NOMO-1 treated with dmso at 0.1 percent for 144 hours (cell line): ENCODE measurements around the gene RERE.
A peak's percentile ranks its signal among the peaks of the same experiment; 100 is the strongest.
"Not testable (repeated sequence)": the region's sequence is repeated elsewhere in the genome, so short reads cannot be mapped to it uniquely, and the experiment has no call there.

Experiments used
- DNase-seq: peaks from one replicate; lab custom pipeline; 2025; ENCODE audit not compliant: unreplicated experiment; lab: John Stamatoyannopoulos, UW

RERE gene

GRCh38 chr1:8395433-8395866 is 422.0 kb downstream of the RERE start:
- DNase-seq: peak; percentile 59

DNA sequence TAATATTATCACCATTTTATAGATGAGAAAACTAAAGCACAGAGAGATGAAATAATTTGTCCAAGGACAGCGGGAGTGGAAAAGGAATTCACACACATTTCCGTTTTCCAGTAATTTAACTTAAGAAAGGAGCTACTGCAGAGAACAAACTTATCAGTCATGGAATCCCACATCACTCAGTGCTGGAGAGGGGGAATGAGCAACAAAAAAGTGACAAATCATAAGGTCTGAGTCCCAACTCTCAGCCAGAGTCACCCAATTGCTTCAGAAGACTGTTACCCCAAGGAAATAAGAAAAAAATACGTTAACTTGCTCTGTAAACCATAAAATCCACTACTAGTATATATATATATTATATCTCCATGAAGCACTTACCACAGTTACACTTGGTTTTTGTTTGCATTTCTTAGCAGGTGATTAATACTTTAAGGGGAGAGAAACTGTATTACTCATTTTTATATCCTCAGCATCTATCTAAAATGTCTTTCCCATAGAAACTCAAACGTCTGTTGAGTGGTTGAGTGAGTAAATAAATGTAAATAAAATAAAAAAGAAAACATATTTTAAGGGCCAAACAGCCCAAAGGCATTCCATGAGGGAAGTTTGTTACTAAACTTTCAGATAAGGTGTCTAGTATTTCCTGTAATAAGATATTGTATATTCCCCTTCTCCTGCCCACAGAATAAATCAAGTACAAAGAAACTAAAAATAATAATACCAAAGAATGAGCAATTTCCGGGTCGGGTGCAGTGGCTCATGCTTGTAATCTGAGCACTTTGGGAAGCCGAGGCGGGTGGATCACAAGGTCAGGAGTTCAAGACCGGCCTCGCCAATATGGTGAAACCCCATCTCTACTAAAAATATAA is 422.8 kb downstream of the RERE start:
- DNase-seq: no peak

DNA sequence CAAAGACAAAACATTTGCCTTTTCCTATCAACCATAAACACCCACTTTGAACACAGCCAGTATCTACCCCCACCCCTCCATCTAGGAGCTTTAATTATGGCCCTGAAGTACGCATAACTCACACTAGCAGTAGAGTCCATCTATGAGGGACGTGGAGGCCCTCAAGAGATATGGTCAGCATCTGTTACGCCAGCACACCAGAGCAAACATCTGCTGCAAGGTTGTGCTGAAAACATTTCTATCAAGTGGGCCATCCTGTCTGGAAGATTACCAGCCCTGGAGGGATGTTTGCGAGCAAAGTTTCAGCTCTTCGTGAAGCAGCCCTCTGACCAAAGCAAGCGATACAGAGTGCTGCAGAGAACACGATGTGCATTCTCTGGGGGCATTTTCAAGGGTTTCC is 424.9 kb downstream of the RERE start:
- no peak for DNase-seq

DNA sequence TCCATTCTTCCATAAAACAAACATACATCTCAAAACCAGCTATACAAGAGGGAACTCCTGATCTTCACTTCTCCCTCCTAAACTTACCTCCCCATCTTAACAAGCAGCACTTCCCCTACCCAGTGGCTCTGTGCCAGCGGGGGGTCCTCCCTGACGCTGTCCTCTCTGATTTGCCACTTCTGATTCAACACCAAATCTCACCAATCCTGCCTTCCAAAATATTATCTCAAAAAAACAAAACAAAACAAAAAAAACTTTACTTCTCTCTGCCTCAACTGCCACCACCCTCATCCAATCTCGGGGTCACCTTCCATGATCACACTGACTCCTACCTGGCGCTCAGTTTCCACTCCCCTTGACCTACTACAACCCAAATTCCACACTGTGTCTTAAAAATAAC is 426.7 kb downstream of the RERE start:
- DNase-seq: no peak

DNA sequence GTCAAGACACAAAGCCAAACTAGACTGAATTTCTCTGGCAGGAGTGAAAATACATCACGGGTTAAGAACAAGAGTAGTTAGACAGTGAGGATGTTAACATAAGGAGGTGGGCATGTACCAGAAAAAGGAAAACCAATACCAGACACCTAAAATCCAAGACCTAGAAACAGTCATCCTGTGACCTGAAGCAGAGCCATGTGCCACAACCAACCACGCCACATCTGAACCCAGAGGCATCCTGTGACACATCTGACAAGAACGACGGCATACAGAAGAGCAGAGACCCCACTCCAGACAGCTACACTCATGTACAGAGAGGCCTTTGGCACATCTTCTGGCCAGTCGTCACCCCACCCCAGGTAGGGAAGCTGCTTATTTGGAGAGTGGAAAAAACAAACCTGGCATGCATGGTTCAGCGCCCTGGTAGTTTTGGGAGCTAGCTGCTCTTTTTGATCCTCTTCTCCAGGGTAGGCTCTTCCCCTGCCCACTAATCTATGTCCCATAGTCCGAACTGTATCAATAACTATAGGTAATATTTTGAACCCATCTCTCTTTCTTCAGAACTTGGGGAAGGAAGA is 427.4 kb downstream of the RERE start:
- no peak for DNase-seq

DNA sequence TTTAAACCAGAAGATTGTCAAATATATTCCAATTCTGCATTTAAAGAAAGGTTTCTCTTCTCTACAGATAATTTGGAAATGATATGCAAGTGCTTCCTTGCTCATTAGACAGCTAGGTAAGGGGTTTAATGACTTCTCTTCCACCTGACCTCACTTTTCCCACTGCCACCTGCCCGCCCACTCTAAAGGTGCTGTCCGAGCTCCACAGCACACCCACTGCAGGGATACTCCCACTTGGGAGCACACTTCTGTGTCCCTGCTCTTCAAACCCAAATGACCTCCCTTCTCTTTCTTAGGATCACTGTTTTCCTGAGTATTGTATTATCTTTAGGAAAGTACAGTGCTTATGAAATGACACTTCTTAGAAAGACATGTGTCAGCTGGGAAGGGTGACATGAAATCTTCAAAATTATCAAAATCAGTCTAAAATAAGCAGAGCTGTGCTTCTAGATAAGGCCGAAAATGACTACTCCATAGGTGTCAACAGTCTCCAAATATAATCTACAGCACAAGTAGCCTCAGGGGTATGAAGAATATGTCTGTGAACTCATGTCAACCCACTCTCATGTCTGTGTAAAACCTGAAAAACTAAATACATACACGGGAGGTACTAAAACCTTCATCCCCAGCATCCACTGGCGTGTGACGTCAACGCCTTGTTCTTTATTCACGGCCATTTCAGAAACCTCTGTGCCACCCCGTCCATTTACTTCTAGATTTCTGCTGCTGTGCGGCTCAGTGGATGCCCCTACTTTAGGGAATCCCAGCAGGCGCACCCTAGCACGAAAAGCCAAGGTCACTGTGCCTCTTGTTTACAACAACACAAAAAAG is 428.5 kb downstream of the RERE start:
- DNase-seq: no peak

GRCh38 chr1:8386247-8386646 is 431.2 kb downstream of the RERE start:
- DNase-seq: no peak

DNA sequence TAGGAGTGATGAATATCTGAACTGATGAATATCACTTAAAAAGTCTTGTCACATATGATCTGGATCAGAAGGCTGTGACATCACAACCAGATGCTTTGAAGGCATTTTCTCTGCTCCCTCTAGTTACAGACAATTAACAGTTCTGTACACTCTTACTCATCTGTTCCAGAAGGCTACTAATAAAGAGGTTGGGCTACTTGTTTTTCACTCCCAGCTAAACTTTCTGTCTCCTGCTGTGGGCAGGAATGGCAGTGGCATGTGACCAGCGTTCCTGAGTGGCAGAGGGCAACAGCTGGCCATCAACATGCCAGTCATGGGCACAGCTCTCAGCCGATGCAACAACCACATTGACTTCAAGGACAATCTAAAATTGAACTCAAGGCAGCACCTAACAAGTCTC is 432.9 kb downstream of the RERE start:
- DNase-seq: no peak

DNA sequence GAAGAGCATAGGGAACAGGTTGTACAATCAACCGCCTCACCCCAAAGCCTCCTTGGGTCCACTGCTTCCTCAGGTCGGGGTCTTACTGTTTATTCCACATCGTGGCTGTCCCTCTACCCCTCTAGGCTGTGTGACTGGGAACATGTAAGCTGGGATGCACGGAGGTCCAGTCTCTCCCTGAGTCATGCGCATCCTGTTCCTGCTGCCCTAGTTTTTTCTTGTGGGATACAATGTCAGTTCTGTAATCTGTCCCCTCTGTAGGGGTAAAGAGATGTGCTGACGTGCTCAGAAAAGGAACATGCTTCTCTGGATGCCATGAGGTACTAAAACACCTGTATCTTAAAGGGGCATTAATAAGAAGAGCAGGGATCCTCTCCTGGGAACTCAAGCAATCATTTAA is 433.4 kb downstream of the RERE start:
- no peak for DNase-seq

DNA sequence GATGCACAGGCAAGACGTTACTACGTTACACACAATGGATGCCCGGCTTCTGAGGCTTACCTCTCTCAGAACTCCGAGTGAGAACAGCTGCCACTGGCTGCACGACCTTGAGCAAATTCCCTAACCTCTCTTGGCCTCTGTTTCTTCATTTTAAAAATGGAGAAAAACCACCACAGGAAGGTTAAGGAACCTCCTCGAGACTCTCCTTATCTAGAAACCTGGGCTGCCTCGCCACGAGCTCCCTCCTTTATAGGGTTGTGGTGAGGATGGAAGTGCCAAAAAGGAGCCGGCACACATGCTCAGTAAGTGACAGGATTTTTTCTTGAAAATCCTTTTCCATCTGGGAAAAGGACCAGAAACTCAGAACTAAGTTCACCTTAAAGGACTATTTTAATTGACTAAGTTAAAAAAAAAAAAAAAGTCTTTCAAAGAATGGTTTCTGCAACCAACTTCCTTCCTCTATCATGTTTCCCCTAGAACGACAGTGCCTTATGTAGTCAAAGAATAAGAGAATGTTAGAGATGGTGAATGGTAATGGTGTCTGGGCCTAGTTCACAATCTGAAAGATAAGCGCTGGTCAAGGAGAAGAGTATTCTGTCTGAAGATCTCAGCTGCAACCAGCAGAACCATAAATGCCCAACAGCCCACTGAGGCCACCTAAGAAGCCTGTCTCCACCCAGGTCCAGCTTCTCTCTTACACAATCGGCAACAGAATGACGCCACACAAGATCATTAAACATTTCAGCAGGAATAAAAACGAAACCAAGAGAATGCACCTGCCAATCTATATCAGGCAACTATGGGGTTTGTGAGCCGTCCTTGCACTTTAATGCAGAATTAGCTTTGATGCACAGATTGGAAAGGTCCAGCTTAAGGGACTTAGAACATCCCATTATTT is 434.6 kb downstream of the RERE start:
- peak; percentile 48 for DNase-seq

DNA sequence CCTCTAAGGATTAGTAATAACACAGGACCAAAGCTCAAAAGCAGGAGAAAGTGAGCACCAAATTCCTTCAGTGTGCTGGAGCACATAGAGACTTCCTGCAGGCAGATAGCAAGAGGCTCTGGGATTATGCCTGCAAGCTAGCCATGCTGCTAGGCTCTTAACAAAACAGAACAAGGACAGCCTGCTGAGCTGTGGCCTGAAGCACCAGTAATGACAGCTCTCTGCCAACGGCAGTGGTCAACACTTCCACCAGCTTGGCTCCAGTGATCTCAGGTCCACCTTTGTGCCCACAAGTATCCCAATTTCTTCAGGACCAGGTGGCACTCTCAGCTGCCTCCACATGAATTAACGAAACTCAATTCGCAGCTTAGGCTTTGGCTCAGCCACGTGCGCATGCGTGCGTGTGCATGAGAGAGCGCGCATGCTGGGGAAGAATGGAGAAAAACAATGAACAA is 435.4 kb downstream of the RERE start:
- no peak for DNase-seq

DNA sequence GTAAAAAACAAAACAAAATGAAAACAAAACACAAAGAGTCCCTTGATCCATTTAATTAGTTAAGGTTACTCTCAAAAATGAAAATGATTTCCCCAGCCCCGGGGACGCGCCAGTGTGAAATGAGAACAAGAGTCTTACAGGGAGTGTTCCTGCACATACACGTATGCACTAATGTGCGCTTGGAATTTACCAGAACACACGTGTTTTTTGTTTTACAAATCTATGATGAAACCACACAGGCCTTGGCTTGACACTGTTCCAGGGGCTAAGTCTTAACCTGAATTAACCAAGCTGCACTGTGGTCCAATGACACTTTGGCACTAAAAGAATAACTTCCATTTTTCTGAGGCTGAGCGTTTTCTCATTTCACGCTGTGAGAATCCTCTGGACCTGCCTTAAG is 435.8 kb downstream of the RERE start:
- DNase-seq: no peak

DNA sequence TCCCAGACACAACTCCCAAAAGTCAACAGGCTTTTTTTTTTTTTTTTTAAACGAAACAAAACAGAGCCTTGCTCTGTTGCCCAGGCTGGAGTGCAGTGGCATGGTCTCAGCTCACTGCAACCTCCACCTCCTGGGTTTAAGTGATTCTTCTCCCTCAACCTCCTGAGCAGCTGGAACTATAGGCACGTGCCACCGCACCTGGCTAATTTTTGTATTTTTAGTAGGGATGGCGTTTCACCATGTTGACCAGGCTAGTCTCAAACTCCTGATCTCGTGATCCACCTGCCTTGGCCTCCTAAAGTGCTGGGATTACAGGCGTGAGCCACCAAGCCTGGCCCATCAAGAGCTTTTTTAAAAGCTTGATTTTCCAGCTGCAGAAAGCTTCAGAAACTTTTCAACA is 437.1 kb downstream of the RERE start:
- not testable (repeated sequence) for DNase-seq

- DNase-seq: no peak
Observed at GRCh38 chr1:8379513-8380186, 437.8 kb downstream of the RERE start.

GRCh38 chr1:8378981-8379470 is 438.4 kb downstream of the RERE start:
- DNase-seq: no peak

DNA sequence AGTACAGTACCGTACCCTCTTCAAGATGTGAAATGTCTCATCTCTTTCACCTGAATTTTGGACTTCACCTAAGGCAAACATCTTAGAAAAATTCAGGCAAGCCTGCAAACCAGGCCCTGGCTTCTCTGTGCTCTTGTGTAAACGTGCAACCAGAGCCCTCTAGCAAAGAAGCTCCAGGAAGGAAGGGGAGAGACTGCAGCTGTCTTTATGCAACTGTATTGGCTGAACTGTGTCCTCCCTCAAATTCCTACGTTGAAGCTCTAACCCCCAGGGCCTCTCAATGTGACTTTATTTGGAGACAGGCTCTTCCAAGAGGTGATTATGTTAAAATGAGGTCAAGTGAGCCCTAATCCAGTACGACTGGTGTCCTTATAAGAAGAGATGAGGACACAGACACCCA is 439.3 kb downstream of the RERE start:
- DNase-seq: no peak

GRCh38 chr1:8377271-8377981 is 440.0 kb downstream of the RERE start:
- DNase-seq: no peak

- no peak for DNase-seq
Observed at GRCh38 chr1:8376358-8376840, 441.0 kb downstream of the RERE start.

DNA sequence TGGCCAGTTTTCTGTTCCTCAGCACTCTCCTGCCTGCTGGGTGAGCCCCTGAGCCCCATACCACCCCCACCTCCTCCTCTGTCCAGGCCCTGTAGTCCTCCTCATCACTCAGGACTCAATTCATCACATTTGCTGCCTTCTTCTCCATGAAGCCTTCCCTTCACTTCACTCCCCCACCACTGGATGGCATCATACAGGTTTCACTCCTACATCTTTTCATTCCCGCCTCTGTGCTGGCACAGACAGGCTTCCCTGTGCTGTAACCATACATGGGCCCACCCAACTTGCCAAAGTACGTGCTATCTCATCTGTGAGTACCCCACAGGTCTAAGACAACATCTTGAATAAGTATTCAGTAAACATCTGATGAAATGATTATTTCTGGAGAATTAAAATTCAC is 442.6 kb downstream of the RERE start:
- no peak for DNase-seq
